Left colon (tissue), 2 donors: Measurements from ENCODE around the gene AMOTL2. TPM values are rescaled to one million over a fixed set of nuclear protein-coding genes. Genes with fewer than 3 reads are reported as not detected.
A peak's percentile ranks its signal among the peaks of the same experiment; 100 is the strongest.

Experiments used
- ATAC-seq: fragments of 200-7000 bp; cut with Tn5 transposase; one replicate; pipeline ENCODE4 v1.9.1; 2020; ENCODE audit warnings: mild to moderate bottlenecking, moderate library complexity
- DNase-seq, 2 donors: peaks; one replicate each; pipeline ENCODE4 v3.0.0-alpha.2; 2020
- intact Hi-C, 2 donors: fragments of 100-400 bp; cut with DNase I in 1 of 2; cut with micrococcal nuclease in 1 of 2; formaldehyde crosslinking; loops; one replicate each; pipeline versions ENCODE4 v1.11.2 to v1.14.0; 2022; cut with DNase I, micrococcal nuclease
- total RNA-seq, 2 donors: library from RNA; stranded (reverse); fragmentation: NEBNext Ultra II Directional; extraction: Animal tissue kit (Norgen Biotek cat#: 25700); gene quantifications; one replicate each; pipeline ENCODE4 v1.2.1, GENCODE V29; 2021
- donor health status: DM: no; HTN: no; CAD: no.
- donor health status: DM: yes; HTN: yes; CAD: no.

AMOTL2 gene
- total RNA-seq, 2 donors from 2014 or later, result 17.6 to 18.7 TPM

DNA sequence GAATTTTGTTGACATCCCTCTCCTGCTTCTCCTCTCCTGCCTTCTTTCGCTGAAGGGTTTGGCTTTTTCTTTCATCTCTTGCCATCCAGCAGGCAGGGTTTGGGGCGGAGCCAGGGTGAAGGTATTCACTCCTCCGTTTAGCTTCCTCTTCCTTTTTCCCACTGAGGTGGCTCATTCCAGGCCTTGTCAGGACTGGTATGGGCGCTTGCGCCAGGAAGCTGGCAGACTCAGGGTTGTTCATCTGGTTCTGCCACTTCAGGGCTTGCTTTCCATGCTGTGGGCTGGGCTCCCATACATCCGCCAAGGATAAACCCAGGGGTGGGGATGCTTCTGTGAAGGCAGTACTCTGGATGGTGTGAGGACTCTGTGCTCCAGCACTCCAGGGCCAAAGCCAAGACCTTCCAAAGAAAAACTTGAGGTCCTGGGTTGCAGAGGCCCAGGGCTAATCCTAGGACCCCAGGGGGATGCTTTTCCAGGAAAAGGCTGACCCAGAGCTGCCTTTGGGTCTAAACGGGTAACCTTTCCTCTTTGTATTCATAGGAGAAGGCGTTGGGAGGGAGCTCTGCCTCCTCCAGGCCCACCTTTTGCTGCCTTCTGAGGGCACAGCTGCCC is 7.7 kb upstream of the AMOTL2 start:
- peak; percentile 98 for ATAC-seq
- intact Hi-C loops, result no loop called here
- peak; percentile 86 to 92 for DNase-seq

DNA sequence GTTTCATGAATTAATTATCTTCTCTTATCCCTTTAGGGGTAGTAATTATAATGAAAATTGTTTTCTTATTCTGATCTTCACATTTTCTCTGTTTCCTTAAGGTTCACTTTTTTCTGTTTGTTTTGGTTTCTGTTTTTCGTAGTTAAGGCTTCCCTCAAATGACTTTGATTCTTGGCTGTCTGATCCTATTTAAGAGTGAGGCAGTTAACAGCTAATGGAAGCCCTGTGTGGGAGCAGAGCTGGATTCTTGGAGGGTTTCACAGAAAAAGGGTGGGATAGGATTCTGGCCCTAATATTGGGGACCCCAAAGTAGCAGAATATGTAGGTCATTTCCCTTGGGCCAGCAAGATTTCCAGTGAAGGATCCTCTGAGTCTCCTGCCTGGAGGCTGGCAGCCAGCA is 6.8 kb upstream of the AMOTL2 start:
- no peak for DNase-seq
- intact Hi-C loops, result no loop called here
- ATAC-seq, result no peak

- no peak for DNase-seq
- intact Hi-C loops, result no loop called here
- no peak for ATAC-seq
These were observed 6.0 kb upstream of the AMOTL2 start for GRCh38 chr3:134380249-134380648.

DNA sequence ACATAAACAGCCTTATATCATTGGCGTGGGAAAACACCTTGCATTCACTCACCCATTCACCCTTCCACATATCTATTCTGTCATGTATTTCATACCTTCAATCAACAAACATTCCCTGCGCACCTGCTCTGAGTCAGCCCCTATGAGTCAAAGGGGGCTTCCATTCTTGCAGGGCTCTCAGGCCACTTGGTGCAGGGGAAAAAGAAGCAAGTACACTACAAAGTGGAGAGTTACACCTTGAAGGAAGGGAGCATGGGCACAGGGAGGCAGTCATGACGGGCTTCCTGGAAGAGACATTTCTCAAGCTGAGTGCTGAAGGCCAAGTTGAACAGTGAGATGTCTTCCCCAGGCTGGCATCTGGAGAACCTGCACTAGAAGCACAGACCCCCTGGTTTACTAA is 4.6 kb upstream of the AMOTL2 start:
- DNase-seq (no peak), ATAC-seq (no peak)
- intact Hi-C loops, result loop anchor here in 1 of 2 donors (2.0 to 10.0 kb wide), 2 partner anchors 70 to 96 kb away; no protein-coding TSS in a partner anchor

GRCh38 chr3:134378384-134378783 is 4.1 kb upstream of the AMOTL2 start:
- intact Hi-C loops, result loop anchor here in 1 of 2 donors (2.0 to 10.0 kb wide), 2 partner anchors 70 to 96 kb away; no protein-coding TSS in a partner anchor
- ATAC-seq (peak; percentile 19), DNase-seq (peak in 1 of 2 donors; percentile 53)

GRCh38 chr3:134377896-134378295 is 3.6 kb upstream of the AMOTL2 start:
- intact Hi-C loops, result loop anchor here in 1 of 2 donors (2.0 to 10.0 kb wide), 2 partner anchors 69 to 97 kb away; no protein-coding TSS in a partner anchor
- DNase-seq, result no peak
- no peak for ATAC-seq

DNA sequence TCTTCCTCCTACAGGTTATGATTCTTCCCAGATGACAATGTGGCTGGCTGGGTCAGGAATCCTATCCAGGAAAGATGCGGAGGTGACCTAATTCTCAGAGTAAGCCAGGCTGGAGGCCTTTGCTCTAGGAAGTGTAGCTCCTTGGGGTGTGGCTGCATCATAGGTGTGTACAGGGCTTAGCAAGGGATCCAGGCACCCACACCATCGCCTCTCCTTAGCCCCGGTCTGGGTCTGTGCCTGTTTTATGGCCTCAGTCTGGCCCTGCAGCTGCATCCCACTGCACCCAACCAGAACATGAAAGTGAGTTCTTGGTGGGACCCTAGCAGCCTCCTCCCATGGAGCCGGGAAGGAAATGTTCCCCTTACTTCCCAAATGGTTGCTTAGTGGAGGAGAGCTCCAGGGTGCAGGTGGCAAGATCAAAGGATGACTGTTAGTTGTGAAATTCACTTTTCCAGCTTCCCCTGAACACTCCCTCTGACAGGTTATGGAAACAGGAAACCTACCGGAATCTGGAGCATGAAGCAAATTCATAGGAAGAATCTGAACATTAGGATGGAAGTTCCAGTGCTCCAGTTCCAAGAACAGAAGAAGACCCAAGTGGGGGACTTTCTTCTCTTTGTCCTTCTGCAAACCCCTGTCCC is 2.7 kb upstream of the AMOTL2 start:
- intact Hi-C loops, result loop anchor here in 1 of 2 donors (10.0 kb wide), 1 partner anchor 98 kb away; no protein-coding TSS in a partner anchor

DNA sequence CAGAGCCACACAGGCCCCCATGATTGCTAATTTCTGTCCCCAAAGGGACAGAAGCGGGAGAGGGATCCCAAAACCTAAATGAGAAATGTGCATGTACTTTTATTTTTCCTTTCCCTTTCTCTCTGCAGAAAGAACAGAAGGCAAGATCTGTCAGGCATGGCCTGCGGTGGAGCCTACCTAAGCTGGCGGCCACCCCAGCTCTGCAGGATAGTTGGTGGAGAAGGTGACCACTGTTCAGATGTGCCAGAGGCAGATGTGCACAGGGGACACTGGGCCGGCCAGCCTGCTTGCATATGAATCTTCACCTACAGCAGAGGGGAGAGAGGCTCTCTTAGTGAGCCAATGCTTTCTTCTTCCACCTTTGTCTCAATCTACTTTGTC is 2.1 kb upstream of the AMOTL2 start:
- no peak for ATAC-seq
- intact Hi-C loops, result loop anchor here in 1 of 2 donors (10.0 kb wide), 1 partner anchor 98 kb away; no protein-coding TSS in a partner anchor
- DNase-seq, result no peak

More for the DNA sequence above, 2.7 kb upstream of the AMOTL2 start:
- DNase-seq (peak; percentile 39 to 71), ATAC-seq (peak; percentile 54)

- ATAC-seq (no peak), DNase-seq (no peak)
- intact Hi-C loops, result loop anchor here in 1 of 2 donors (10.0 kb wide), 1 partner anchor 99 kb away; no protein-coding TSS in a partner anchor
These were observed 1.5 kb upstream of the AMOTL2 start for GRCh38 chr3:134375582-134376384.

DNA sequence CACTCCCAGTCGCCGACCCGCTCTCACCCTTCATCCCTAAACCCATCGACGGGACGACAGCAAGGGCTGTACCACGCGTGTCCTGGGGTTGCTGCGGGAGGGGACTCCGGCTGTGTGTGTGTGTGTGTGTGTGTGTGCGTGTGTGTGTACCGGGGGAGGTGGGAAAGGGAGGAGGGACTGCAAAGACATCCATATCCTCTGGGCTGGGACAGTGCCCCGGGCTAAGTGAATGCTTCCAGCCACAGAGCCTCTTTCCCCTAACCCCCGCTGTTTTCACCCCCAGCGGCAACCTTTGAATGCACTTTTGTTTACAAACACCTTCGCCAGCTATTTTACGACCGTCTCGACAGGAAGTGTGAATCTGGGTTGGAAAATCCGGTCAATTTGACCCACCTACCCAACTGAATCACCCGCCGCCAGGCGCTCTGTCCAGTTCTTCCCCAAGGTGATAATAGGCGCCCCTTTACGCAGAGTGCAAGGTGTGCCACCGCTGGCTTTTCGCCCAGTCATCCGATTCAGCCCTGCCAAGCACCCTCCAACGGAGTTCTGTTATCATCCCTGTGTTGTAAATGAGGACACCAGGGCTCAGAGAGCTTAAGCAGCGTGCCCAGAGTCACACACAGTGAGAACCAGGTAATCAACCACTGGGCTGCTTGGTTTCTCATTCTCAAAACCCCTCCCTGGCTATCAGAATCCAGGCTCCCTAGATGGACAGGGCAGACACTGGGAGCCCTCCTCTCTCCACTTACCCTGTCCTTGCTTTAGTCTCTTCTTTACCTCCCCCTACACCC is 739 bp upstream of the AMOTL2 start:
- DNase-seq (peak; percentile 76 to 78), ATAC-seq (peak; percentile 48)
- intact Hi-C loops, result loop anchor here in 1 of 2 donors (10.0 kb wide), 1 partner anchor 100 kb away; no protein-coding TSS in a partner anchor

DNA sequence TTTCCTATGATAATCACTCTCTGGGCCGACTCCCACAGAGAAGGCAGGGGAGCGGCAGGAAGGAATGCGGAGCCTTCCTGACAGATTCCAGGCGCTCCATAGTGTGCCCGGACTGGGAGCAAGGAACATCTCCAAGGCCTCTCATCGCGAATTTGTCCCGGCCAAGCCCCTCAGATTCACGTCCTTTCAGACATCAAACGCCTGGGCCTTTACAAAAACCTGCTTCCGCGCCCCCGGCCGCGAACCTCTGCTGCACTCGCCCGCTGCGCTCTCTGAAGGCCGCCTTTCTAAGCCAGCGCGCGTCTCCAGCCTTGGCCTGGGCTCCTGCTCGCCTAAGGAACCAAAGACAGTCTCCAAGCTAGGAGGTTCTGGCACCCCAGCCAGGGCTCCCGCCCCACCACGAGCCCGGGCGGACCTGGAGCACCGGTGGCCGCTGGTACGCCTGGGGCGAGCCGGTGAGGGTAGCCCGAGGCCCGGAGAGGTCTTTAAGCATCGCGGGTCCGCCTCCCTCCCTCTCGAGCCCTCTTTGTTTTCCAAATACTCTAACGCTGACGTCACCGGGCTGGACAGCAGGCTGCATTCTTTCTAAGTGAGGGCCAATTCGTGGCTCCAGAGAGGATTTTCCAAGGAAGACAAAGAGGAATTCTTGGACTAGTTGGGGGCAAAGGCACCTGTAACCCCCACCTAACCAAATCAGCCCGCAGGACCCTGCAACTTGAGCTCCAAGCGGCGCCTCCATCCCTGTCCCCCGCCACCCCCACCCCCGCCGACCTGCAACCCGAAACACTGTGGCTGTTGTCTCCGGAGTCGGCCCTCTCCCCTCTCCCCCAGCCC is 759 bp downstream of the AMOTL2 start:
- ATAC-seq, result peak; percentile 48
- intact Hi-C loops, result loop anchor here in 1 of 2 donors (10.0 kb wide), 1 partner anchor 101 kb away; no protein-coding TSS in a partner anchor
- peak; percentile 75 to 76 for DNase-seq

DNA sequence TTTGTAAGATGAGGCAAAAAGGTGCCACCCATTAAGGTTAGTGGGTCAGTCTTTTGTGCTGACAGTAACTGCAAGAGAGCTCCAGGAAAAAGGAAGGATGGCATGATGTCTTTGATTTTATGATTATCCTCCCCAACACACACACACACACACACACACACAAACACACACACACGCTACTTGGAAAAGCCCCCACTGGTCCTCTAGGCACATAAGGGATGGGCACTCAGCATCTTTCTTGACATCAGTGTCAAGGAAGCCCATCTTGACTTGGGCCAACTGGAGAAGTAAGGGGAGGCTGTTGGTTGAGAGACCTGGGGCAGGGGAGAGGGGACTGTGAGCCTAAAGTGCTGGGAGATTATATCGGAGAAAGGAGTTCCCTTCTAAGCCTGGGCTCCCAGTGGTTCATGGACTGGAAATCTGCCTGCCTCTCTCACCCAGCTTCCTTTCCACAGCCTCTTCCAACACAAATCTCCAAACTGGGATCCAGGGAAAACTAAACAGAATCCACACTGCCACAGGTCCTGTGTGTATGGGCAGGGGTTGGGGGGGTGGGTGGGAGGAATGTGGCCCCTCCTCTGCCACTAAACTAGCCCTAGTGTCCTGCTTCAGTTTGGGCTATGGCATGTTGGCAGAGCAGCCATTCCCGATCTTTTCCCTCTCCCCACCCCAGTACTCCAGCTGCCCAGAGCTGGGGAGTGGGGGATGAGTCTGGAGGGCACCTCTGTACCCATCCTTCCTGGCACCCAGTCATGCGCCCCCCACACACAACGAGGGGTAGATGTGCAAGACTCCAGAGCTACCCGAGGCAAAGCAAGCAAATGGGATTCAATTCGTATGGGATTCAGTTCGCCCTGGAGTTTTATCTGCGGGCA is 1.6 kb downstream of the AMOTL2 start:
- intact Hi-C loops, result loop anchor here in 1 of 2 donors (10.0 kb wide), 1 partner anchor 102 kb away; no protein-coding TSS in a partner anchor
- no peak for DNase-seq
- no peak for ATAC-seq

DNA sequence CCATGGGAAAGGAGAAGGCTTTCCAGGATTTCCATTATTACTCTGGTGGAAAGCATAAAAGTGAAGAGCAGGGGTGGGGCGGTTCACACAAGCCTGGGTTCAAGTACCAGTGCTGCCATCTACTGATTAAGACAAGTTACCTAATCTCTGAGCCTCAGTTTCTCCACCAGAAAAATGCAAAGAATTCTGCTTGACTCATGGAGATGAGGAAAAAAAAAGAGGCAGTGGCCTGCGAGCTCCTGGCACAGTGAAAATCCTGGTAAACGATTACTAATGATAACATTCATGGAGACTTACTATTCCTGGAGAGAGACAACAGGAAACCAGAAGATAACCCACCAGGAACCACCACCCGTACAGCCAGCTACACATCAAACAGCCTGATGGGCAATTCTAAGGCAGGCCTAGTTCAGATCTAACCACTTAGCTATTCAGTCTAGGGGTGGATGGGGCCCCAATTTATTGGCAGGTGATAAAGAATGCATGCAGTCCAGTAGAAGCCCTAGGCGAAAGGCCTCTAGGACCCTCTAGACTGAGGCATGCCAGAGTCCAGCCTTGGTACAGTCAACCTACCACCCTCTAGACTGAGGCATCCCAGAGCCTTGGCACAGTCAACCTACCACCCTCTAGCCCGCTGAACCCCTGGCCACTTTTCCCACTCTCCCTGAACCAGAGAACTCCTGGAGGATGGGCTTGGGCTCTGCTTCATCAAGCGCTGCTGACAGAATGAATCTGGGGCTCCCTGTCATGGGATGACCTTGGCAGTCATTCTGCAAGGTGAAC is 2.5 kb downstream of the AMOTL2 start:
- DNase-seq, result no peak
- intact Hi-C loops, result loop anchor here in 1 of 2 donors (10.0 kb wide), 1 partner anchor 103 kb away; no protein-coding TSS in a partner anchor
- no peak for ATAC-seq

DNA sequence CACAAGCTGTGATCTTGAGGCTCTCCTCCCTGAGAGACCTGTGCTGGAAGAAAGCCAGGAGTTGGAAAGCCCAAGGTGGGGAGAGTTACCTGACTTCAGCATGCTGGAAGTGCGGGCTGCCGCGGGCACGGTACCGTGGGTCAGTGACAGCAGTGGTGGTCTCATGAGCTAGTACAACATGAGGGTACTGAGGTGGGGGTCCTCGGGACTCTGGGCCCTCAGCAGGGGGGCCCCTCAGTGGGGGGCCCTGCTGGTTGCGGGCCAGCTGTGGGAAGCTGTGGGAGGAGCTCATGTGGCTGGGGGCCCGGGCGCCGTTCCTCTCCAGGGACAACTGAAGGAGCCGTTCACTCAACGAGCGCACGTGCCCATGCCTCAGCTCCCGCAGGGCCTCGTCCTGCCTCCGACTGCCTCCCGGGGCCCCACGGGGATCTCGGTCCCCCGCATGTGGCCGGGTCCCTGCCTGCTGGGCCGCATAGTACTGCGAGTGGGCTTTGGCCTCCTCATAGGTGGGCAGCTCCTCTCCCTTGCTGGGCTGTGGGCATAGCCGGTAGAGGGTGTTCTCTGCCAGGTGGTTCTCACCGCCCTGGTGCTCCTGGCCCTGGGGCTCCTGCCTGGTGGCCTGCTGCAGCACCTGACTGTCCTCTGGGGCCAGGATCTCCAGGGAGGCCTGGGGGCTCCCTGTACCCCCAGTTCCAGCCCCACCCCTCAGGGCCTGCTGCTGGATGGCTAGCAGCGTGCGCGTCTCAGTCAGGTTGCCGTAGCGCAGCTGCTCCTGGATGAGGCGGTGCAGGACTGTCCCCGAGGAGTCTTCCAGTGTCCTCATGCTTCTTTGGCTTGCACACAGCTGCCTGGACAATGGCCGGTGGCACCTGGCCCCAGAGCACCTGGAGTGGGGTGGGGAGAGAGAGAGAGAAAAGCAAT is 3.4 kb downstream of the AMOTL2 start:
- DNase-seq, result no peak
- ATAC-seq, result no peak
- intact Hi-C loops, result loop anchor here in 1 of 2 donors (10.0 kb wide), 1 partner anchor 104 kb away; no protein-coding TSS in a partner anchor
